WTC11 (cell line): ENCODE measurements around the gene ZNF264. TPM values are rescaled to one million over a fixed set of nuclear protein-coding genes. Genes with fewer than 3 reads are reported as not detected.

Experiments used
- ATAC-seq: fragments of 200-7000 bp; cut with Tn5 transposase; 2 replicates; pipeline ENCODE4 v1.10.0; 2021; ENCODE audit warnings: mild to moderate bottlenecking, moderate library complexity
- CTCF ChIA-PET: fragments of 300-600 bp; sonication (Branson Sonifier 250); formaldehyde crosslinking; loops from one replicate; lab custom pipeline; 2021; ENCODE audit warnings: antibody characterized with exemption; lab: Charles Lee
- POLR2A ChIA-PET: fragments of 350-600 bp; sonication (Branson Sonifier 250); formaldehyde crosslinking; loops from one replicate; lab custom pipeline; 2021; ENCODE audit warnings: antibody characterized with exemption; lab: Charles Lee
- DNase-seq: peaks from one replicate; pipeline ENCODE4 v3.0.0; 2021; ENCODE audit warnings: low spot score
- H3K27ac Mint-ChIP-seq: 2 replicates; pipeline ENCODE4 v1.8.0; 2021; ENCODE audit warnings: mixed read lengths
- H3K27me3 Mint-ChIP-seq: 2 replicates; pipeline ENCODE4 v1.8.0; 2021; ENCODE audit warnings: low read depth, mild to moderate bottlenecking, moderate library complexity, mixed read lengths
- H3K36me3 Mint-ChIP-seq: 2 replicates; pipeline ENCODE4 v1.8.0; 2021; ENCODE audit warnings: mixed read lengths
- H3K4me1 Mint-ChIP-seq: 2 replicates; pipeline ENCODE4 v1.8.0; 2022; ENCODE audit warnings: mixed read lengths
- H3K4me3 Mint-ChIP-seq: 2 replicates; pipeline ENCODE4 v1.8.0; 2021; ENCODE audit warnings: mild to moderate bottlenecking, moderate library complexity, mixed read lengths
- H3K9me3 Mint-ChIP-seq: 2 replicates; pipeline ENCODE4 v1.8.0; 2021; ENCODE audit warnings: mixed read lengths
- CREB1 ChIP-seq: sonication (generic); formaldehyde crosslinking; IDR thresholded peaks from 2 replicates; pipeline ENCODE4 v1.8.0; 2023; ENCODE audit warnings: mild to moderate bottlenecking, missing genetic modification reagents
- FOXK1 ChIP-seq: sonication (generic); formaldehyde crosslinking; IDR thresholded peaks from 2 replicates; pipeline ENCODE4 v1.8.0; 2022; ENCODE audit warnings: mild to moderate bottlenecking, moderate library complexity, missing genetic modification reagents
- HMGA2 ChIP-seq: fragments of 250-450 bp; sonication (Bioruptor Pico); IDR thresholded peaks from 2 replicates; pipeline ENCODE4 v1.4.0; 2021; ENCODE audit warnings: mild to moderate bottlenecking, moderate library complexity
- JAZF1 ChIP-seq: fragments of 250-450 bp; sonication (Bioruptor Pico); IDR thresholded peaks from 2 replicates; pipeline ENCODE4 v1.9.0; 2021; ENCODE audit warnings: moderate library complexity, mild to moderate bottlenecking, inconsistent platforms
- JUN ChIP-seq: sonication (generic); formaldehyde crosslinking; IDR thresholded peaks from 2 replicates; pipeline ENCODE4 v1.8.0; 2023; ENCODE audit warnings: mild to moderate bottlenecking, missing genetic modification reagents
- MXD4 ChIP-seq: fragments of 250-450 bp; sonication (Bioruptor Pico); IDR thresholded peaks from 2 replicates; pipeline ENCODE4 v1.8.0; 2021; ENCODE audit warnings: mild to moderate bottlenecking, moderate library complexity, borderline replicate concordance
- MYBL2 ChIP-seq: sonication (generic); formaldehyde crosslinking; IDR thresholded peaks from 2 replicates; pipeline ENCODE4 v1.8.1; 2023; ENCODE audit warnings: mild to moderate bottlenecking, moderate library complexity, missing genetic modification reagents
- NR1H2 ChIP-seq: sonication (generic); formaldehyde crosslinking; IDR thresholded peaks from 2 replicates; pipeline ENCODE4 v1.9.0; 2021; ENCODE audit warnings: mild to moderate bottlenecking, moderate library complexity, missing genetic modification reagents
- NR3C1 ChIP-seq: sonication (generic); formaldehyde crosslinking; conservative IDR thresholded peaks from 2 replicates; pipeline ENCODE4 v1.8.1; 2023; ENCODE audit warnings: low read depth, mild to moderate bottlenecking, missing genetic modification reagents
- RELA ChIP-seq: sonication (generic); formaldehyde crosslinking; IDR thresholded peaks from 2 replicates; pipeline ENCODE4 v1.8.1; 2022; ENCODE audit warnings: missing genetic modification reagents, mild to moderate bottlenecking, borderline replicate concordance
- RORB ChIP-seq: fragments of 250-450 bp; sonication (Bioruptor Pico); IDR thresholded peaks from 2 replicates; pipeline ENCODE4 v1.9.0; 2021; ENCODE audit warnings: mild to moderate bottlenecking
- SMAD3 ChIP-seq: sonication (generic); formaldehyde crosslinking; IDR thresholded peaks from 2 replicates; pipeline ENCODE4 v1.8.0; 2022; ENCODE audit warnings: missing genetic modification reagents, mild to moderate bottlenecking, borderline replicate concordance
- SP1 ChIP-seq: sonication (generic); formaldehyde crosslinking; conservative IDR thresholded peaks from 2 replicates; pipeline ENCODE4 v1.8.1; 2022; ENCODE audit warnings: missing genetic modification reagents
- TEAD1 ChIP-seq: sonication (generic); formaldehyde crosslinking; IDR thresholded peaks from 2 replicates; pipeline ENCODE4 v1.8.0; 2022; ENCODE audit warnings: mild to moderate bottlenecking, missing genetic modification reagents
- ZNF232 ChIP-seq: sonication (generic); formaldehyde crosslinking; IDR thresholded peaks from 2 replicates; pipeline ENCODE4 v1.8.0; 2022; ENCODE audit warnings: mild to moderate bottlenecking, missing genetic modification reagents
- ZNF263 ChIP-seq: sonication (generic); formaldehyde crosslinking; IDR thresholded peaks from 2 replicates; pipeline ENCODE4 v1.8.1; 2022; ENCODE audit warnings: low read depth, mild to moderate bottlenecking, moderate library complexity, missing genetic modification reagents
- total RNA-seq: library from RNA; stranded (reverse); gene quantifications from 3 replicates; pipeline ENCODE4 v1.2.3, GENCODE V29; 2021
- TF ChIP-seq, protein P1 (sequence below): fragments of 250-450 bp; sonication (Bioruptor Pico); conservative IDR thresholded peaks from 2 replicates; pipeline ENCODE4 v1.9.0; 2021; ENCODE audit warnings: mild to moderate bottlenecking
- TF ChIP-seq, protein P2 (sequence below): sonication (generic); formaldehyde crosslinking; conservative IDR thresholded peaks from 2 replicates; pipeline ENCODE4 v1.8.1; 2023; ENCODE audit warnings: mild to moderate bottlenecking, low read depth, missing genetic modification reagents, moderate library complexity
- TF ChIP-seq, protein P3 (sequence below): sonication (generic); formaldehyde crosslinking; IDR thresholded peaks from 2 replicates; pipeline ENCODE4 v1.8.1; 2022; ENCODE audit warnings: low read depth, missing genetic modification reagents, borderline replicate concordance
- TF ChIP-seq, protein P4 (sequence below): fragments of 200-600 bp; IDR thresholded peaks from 2 replicates; pipeline ENCODE4 v1.8.0; 2022; ENCODE audit warnings: antibody characterized with exemption
- TF ChIP-seq, protein P5 (sequence below): sonication (generic); formaldehyde crosslinking; IDR thresholded peaks from 2 replicates; pipeline ENCODE4 v1.8.1; 2023; ENCODE audit warnings: mild to moderate bottlenecking, missing genetic modification reagents
- TF ChIP-seq, protein P6 (sequence below): sonication (generic); formaldehyde crosslinking; IDR thresholded peaks from 2 replicates; pipeline ENCODE4 v1.8.0; 2022; ENCODE audit warnings: mild to moderate bottlenecking, missing genetic modification reagents
- TF ChIP-seq, protein P7 (sequence below): sonication (generic); formaldehyde crosslinking; IDR thresholded peaks from 2 replicates; pipeline ENCODE4 v1.8.1; 2023; ENCODE audit warnings: mild to moderate bottlenecking, missing genetic modification reagents, moderate library complexity

ZNF264 gene
- total RNA-seq, 1 experiment from 2014 or later, result 27.0 TPM

DNA sequence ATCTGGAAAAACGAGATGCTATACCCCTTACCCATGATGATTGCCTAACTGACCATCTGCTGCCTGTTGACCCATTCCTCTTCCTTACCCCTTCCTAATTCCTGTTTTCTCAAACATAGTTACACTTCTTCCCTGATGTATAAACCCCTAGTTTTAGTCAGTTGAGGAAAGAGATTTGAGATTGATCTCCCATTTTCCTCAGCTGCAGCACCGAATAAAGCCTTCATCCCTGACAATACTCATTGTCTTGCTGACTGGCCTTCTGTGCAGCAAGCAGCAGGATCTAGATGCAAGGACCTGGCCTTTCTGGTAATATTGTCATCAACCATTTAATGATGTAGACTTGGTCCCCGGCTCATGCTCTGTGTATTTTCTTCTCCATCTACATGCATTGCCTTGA, 999 bp upstream of the ZNF264 start (continued):
- TF ChIP-seq SP1, result no peak
- no peak for TF ChIP-seq NR1H2 (CRISPR knock-in tag)
- TF ChIP-seq, all 79 proteins: peak for 0

DNA sequence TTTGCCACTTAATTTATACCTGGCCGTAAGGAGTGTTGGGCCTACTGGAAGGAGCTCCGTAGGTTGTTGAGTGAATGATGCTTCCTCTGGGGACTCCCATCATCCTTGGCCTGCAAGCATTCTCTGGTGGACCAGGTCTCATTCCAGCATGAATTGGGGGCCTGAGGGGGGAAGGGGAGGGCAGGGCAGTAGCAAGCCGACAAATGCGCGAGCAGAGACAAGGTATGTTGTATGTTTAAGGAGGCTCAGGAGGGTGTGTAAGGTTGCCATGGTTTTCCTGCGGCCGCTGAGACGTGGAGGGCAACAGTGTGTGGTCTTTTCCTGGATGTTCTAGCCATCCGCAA, 749 bp downstream of the ZNF264 start:
- H3K27me3 Mint-ChIP-seq, result peaks cover 27% of the 10 kb centered on the region
- TF ChIP-seq, protein P1, sequence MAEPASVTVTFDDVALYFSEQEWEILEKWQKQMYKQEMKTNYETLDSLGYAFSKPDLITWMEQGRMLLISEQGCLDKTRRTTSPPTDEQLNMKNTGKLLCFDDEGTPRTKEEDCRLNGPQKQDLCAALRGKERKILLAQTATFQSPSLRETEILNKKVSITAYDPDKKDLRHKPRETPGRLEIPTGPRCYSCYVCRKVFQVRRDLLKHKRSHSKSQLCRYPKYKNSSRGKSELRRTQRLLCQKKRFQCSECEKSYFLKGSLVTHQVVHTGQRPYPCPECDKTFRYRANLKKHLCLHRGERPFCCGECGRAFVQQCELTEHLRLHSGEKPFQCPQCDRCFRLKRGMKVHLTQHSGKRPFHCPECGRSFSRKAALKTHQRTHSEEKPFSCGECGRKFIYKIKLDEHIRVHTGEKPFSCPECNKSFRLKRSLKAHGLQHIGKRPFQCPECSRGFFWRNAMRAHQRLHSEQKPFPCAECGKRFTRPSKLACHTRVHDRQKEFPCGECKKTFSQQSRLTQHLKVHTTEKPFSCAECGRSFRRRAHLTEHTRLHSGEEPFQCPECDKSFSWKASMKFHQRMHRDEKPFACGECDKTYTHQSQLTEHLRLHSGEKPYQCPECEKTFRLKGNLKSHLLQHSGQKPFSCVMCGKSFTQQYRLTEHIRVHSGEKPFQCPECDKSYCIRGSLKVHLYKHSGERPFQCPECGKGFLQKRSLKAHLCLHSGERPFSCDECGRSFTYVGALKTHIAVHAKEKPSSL (CRISPR knock-in tag), result no peak
- no peak for TF ChIP-seq HMGA2 (CRISPR knock-in tag)
- peak; percentile 6; the same call in 1 of the 2 replicates for ATAC-seq
- CTCF ChIA-PET, result no interaction called here
- H3K27ac Mint-ChIP-seq, result peak overlapping the region; percentile 70
- H3K4me1 Mint-ChIP-seq, result peaks cover 13% of the 10 kb centered on the region
- peak overlapping the region; percentile 93 for H3K4me3 Mint-ChIP-seq
- peaks cover 37% of the 10 kb centered on the region for H3K9me3 Mint-ChIP-seq
- peaks cover 68% of the 10 kb centered on the region for H3K36me3 Mint-ChIP-seq
- DNase-seq, result no peak
- POLR2A ChIA-PET, result interaction anchor here (1.0 kb wide), 1 partner anchor 197 kb away, joined by 3 read pairs; the partner anchor contains the start of gene ZNF548

DNA sequence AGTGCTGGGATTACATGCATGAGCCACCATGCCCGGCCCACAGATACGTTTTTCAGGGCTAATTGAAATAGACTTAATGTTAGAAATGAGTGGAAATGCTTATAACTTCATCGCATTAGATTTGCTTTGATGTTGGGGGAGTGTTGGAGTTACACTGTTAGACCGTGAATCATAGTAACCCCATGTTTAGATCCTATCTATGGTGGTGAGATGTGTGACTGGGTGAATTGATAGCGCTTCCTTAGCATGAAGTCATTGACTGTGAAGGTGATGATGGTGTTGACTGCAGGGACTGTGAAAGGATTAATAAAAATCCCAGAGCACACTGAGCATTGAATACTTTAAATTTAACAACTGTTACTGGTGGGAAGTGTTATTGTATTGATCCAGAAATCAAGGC, 1.7 kb downstream of the ZNF264 start:
- peaks cover 22% of the 10 kb centered on the region for H3K27me3 Mint-ChIP-seq
- peaks cover 13% of the 10 kb centered on the region for H3K4me1 Mint-ChIP-seq
- POLR2A ChIA-PET, result no interaction called here
- CTCF ChIA-PET, result no interaction called here
- peak overlapping the region; percentile 93 for H3K4me3 Mint-ChIP-seq
- peaks cover 64% of the 10 kb centered on the region for H3K36me3 Mint-ChIP-seq
- no peak overlapping the region for H3K27ac Mint-ChIP-seq
- TF ChIP-seq JAZF1, result no peak
- TF ChIP-seq, protein P2, sequence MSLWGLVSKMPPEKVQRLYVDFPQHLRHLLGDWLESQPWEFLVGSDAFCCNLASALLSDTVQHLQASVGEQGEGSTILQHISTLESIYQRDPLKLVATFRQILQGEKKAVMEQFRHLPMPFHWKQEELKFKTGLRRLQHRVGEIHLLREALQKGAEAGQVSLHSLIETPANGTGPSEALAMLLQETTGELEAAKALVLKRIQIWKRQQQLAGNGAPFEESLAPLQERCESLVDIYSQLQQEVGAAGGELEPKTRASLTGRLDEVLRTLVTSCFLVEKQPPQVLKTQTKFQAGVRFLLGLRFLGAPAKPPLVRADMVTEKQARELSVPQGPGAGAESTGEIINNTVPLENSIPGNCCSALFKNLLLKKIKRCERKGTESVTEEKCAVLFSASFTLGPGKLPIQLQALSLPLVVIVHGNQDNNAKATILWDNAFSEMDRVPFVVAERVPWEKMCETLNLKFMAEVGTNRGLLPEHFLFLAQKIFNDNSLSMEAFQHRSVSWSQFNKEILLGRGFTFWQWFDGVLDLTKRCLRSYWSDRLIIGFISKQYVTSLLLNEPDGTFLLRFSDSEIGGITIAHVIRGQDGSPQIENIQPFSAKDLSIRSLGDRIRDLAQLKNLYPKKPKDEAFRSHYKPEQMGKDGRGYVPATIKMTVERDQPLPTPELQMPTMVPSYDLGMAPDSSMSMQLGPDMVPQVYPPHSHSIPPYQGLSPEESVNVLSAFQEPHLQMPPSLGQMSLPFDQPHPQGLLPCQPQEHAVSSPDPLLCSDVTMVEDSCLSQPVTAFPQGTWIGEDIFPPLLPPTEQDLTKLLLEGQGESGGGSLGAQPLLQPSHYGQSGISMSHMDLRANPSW (CRISPR knock-in tag), result no peak
- TF ChIP-seq, protein P3, sequence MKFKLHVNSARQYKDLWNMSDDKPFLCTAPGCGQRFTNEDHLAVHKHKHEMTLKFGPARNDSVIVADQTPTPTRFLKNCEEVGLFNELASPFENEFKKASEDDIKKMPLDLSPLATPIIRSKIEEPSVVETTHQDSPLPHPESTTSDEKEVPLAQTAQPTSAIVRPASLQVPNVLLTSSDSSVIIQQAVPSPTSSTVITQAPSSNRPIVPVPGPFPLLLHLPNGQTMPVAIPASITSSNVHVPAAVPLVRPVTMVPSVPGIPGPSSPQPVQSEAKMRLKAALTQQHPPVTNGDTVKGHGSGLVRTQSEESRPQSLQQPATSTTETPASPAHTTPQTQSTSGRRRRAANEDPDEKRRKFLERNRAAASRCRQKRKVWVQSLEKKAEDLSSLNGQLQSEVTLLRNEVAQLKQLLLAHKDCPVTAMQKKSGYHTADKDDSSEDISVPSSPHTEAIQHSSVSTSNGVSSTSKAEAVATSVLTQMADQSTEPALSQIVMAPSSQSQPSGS (CRISPR knock-in tag), result no peak
- TF ChIP-seq FOXK1 (CRISPR knock-in tag), result no peak
- TF ChIP-seq MYBL2 (CRISPR knock-in tag), result no peak
- no peak for TF ChIP-seq ZNF263 (CRISPR knock-in tag)
- TF ChIP-seq ZNF232 (CRISPR knock-in tag), result no peak
- no peak for TF ChIP-seq MXD4 (CRISPR knock-in tag)
- TF ChIP-seq JUN, result no peak
- TF ChIP-seq RORB (CRISPR knock-in tag), result no peak
- TF ChIP-seq, protein P4, sequence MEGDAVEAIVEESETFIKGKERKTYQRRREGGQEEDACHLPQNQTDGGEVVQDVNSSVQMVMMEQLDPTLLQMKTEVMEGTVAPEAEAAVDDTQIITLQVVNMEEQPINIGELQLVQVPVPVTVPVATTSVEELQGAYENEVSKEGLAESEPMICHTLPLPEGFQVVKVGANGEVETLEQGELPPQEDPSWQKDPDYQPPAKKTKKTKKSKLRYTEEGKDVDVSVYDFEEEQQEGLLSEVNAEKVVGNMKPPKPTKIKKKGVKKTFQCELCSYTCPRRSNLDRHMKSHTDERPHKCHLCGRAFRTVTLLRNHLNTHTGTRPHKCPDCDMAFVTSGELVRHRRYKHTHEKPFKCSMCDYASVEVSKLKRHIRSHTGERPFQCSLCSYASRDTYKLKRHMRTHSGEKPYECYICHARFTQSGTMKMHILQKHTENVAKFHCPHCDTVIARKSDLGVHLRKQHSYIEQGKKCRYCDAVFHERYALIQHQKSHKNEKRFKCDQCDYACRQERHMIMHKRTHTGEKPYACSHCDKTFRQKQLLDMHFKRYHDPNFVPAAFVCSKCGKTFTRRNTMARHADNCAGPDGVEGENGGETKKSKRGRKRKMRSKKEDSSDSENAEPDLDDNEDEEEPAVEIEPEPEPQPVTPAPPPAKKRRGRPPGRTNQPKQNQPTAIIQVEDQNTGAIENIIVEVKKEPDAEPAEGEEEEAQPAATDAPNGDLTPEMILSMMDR, result no peak
- TF ChIP-seq NR3C1 (CRISPR knock-in tag), result no peak
- no peak for TF ChIP-seq SMAD3 (CRISPR knock-in tag)
- TF ChIP-seq, protein P5, sequence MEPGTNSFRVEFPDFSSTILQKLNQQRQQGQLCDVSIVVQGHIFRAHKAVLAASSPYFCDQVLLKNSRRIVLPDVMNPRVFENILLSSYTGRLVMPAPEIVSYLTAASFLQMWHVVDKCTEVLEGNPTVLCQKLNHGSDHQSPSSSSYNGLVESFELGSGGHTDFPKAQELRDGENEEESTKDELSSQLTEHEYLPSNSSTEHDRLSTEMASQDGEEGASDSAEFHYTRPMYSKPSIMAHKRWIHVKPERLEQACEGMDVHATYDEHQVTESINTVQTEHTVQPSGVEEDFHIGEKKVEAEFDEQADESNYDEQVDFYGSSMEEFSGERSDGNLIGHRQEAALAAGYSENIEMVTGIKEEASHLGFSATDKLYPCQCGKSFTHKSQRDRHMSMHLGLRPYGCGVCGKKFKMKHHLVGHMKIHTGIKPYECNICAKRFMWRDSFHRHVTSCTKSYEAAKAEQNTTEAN (CRISPR knock-in tag), result no peak
- TF ChIP-seq RELA (CRISPR knock-in tag), result no peak
- TF ChIP-seq, protein P6, sequence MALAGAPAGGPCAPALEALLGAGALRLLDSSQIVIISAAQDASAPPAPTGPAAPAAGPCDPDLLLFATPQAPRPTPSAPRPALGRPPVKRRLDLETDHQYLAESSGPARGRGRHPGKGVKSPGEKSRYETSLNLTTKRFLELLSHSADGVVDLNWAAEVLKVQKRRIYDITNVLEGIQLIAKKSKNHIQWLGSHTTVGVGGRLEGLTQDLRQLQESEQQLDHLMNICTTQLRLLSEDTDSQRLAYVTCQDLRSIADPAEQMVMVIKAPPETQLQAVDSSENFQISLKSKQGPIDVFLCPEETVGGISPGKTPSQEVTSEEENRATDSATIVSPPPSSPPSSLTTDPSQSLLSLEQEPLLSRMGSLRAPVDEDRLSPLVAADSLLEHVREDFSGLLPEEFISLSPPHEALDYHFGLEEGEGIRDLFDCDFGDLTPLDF (CRISPR knock-in tag), result no peak
- TF ChIP-seq, protein P7, sequence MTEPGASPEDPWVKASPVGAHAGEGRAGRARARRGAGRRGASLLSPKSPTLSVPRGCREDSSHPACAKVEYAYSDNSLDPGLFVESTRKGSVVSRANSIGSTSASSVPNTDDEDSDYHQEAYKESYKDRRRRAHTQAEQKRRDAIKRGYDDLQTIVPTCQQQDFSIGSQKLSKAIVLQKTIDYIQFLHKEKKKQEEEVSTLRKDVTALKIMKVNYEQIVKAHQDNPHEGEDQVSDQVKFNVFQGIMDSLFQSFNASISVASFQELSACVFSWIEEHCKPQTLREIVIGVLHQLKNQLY, result no peak
- no peak for TF ChIP-seq CREB1 (CRISPR knock-in tag)
- TF ChIP-seq NR1H2 (CRISPR knock-in tag), result no peak
- no peak for TF ChIP-seq TEAD1 (CRISPR knock-in tag)
- peaks cover 28% of the 10 kb centered on the region for H3K9me3 Mint-ChIP-seq
- ATAC-seq (no peak), DNase-seq (no peak)
